ENCODE measurements around the gene AIG1. TPM values are rescaled to one million over a fixed set of nuclear protein-coding genes. Genes with fewer than 3 reads are reported as not detected.
"Not testable (repeated sequence)": the region's sequence is repeated elsewhere in the genome, so short reads cannot be mapped to it uniquely, and the experiment has no call there.

AIG1 gene
- total RNA-seq, 1 donor: 70.9 TPM

DNA sequence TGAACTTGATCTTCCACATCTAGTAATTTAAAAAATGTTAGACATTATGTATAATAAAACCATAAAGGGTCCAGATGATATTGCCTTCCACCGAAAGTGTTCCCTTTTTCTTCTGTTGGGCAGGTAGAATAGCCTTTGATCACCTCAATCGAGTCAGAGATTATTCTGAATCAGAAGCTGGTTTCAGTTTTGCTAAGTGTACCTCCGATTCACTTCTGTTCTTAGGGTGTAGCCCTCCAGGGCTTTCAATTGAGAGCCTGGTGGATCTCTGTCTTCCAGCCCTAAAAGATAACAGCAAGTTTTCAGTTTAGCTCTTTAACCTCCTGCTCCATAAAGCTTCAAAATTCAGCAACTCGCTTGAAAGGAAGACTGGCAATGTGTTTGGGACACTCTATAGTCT, 21.1 kb upstream of the AIG1 start:
- no peak overlapping the region for H3K4me3 ChIP-seq (ENCODE audit: insufficient read depth, low read length)
- no peaks in the 10 kb centered on the region for H4K20me1 ChIP-seq (ENCODE audit: insufficient read depth, low read length)
- no peak for DNase-seq (ENCODE audit: insufficient read length, low spot score, missing footprints)
- no peaks in the 10 kb centered on the region for H3K4me1 ChIP-seq (ENCODE audit: insufficient read depth, low read length)
- no peaks in the 10 kb centered on the region for H3K9me3 ChIP-seq (ENCODE audit: low read depth, low read length)
- no peaks in the 10 kb centered on the region for H3K79me2 ChIP-seq (ENCODE audit: insufficient read depth, low read length)
- H3K27ac ChIP-seq (ENCODE audit: low read depth, low read length): no peak overlapping the region
- H3K4me2 ChIP-seq (ENCODE audit: insufficient read depth, low read length): no peak overlapping the region
- no peaks in the 10 kb centered on the region for H3K27me3 ChIP-seq (ENCODE audit: insufficient read depth, low read length)
- H2AFZ ChIP-seq (ENCODE audit: low read length): no peak overlapping the region
- no peaks in the 10 kb centered on the region for H3K36me3 ChIP-seq (ENCODE audit: insufficient read depth, low read length)
- TF ChIP-seq, protein P1, sequence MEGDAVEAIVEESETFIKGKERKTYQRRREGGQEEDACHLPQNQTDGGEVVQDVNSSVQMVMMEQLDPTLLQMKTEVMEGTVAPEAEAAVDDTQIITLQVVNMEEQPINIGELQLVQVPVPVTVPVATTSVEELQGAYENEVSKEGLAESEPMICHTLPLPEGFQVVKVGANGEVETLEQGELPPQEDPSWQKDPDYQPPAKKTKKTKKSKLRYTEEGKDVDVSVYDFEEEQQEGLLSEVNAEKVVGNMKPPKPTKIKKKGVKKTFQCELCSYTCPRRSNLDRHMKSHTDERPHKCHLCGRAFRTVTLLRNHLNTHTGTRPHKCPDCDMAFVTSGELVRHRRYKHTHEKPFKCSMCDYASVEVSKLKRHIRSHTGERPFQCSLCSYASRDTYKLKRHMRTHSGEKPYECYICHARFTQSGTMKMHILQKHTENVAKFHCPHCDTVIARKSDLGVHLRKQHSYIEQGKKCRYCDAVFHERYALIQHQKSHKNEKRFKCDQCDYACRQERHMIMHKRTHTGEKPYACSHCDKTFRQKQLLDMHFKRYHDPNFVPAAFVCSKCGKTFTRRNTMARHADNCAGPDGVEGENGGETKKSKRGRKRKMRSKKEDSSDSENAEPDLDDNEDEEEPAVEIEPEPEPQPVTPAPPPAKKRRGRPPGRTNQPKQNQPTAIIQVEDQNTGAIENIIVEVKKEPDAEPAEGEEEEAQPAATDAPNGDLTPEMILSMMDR (IDR thresholded peaks at IDR 0.05; ENCODE audit: extremely low read depth, low read depth, low read length): no peak

DNA sequence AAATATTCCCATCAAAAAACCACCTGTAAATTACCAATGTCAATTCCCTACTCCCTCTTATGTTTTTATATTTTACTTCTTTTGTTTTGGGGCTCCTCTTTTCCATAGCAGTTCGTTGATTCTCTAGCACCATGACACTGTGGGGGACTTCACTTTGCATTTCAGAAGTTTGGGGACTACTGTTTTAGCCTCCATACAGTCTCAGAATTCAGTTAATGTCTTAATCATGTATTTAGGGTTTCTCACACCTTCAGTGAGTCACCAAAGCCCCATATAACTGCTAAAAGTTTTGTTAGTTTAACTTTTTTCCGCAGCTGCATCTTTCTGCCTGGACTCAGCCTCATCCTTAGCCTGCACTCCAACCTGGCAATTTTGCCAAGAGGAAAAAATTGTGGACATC, 20.7 kb upstream of the AIG1 start:
- Histone ChIP-seq H3K9me3 (ENCODE audit: low read depth, low read length) (no peaks in the 10 kb centered on the region), H3K27ac (ENCODE audit: low read depth, low read length) (no peak overlapping the region), H3K36me3 (ENCODE audit: insufficient read depth, low read length) (no peaks in the 10 kb centered on the region), H3K4me1 (ENCODE audit: insufficient read depth, low read length) (no peaks in the 10 kb centered on the region), H3K79me2 (ENCODE audit: insufficient read depth, low read length) (no peaks in the 10 kb centered on the region), H3K27me3 (ENCODE audit: insufficient read depth, low read length) (no peaks in the 10 kb centered on the region), H3K4me2 (ENCODE audit: insufficient read depth, low read length) (no peak overlapping the region), H3K4me3 (ENCODE audit: insufficient read depth, low read length) (no peak overlapping the region), H4K20me1 (ENCODE audit: insufficient read depth, low read length) (no peaks in the 10 kb centered on the region), H2AFZ (ENCODE audit: low read length) (no peak overlapping the region)
- DNase-seq (ENCODE audit: insufficient read length, low spot score, missing footprints): no peak
- TF ChIP-seq, protein P1 (IDR thresholded peaks at IDR 0.05; ENCODE audit: extremely low read depth, low read depth, low read length): no peak

DNA sequence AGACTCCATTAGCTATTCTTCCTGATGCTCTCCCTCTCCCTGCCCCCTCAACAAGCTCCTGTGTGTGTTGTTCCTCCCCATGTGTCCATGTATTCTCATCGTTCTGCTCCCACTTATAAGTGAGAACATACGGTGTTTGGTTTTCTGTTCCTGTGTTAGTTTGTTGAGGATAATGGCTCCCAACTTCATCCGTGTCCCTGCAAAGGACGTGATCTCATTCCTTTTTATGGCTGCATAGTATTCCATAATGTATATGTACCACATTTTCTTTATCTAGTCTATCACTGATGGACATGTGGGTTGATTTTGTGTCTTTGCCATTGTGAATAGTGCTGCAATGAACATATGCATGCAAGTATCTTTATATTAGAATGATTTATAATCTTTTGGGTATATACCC, 16.3 kb upstream of the AIG1 start:
- H3K27me3 ChIP-seq (ENCODE audit: insufficient read depth, low read length); DNase-seq (ENCODE audit: insufficient read length, low spot score, missing footprints); H3K4me3 ChIP-seq (ENCODE audit: insufficient read depth, low read length); H3K4me1 ChIP-seq (ENCODE audit: insufficient read depth, low read length); H3K4me2 ChIP-seq (ENCODE audit: insufficient read depth, low read length); H4K20me1 ChIP-seq (ENCODE audit: insufficient read depth, low read length); H3K27ac ChIP-seq (ENCODE audit: low read depth, low read length); H3K9me3 ChIP-seq (ENCODE audit: low read depth, low read length); H3K79me2 ChIP-seq (ENCODE audit: insufficient read depth, low read length); H2AFZ ChIP-seq (ENCODE audit: low read length); H3K36me3 ChIP-seq (ENCODE audit: insufficient read depth, low read length): not testable (repeated sequence)

DNA sequence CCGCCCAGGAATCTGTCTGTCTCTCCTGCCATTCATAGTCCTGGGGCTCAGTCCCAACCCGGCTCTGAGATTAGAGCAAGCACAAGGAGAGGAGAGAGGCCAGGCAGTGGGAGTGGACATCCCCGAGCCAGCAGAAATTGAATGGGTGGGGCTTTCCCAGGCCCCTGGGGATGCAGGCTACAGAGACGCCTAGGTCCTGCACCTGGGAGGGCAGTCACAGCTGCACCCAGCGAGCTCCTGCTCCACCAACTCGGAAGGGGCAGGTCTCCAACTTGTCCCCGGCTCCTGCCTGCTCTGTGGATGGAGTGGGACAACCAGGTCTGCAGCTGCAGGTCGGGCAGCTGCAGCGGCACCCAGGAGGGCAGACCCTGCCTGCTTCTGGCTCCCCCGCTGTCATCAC, 11.1 kb upstream of the AIG1 start:
- Histone ChIP-seq H3K27me3 (ENCODE audit: insufficient read depth, low read length) (no peaks in the 10 kb centered on the region), H3K4me3 (ENCODE audit: insufficient read depth, low read length) (no peak overlapping the region), H3K27ac (ENCODE audit: low read depth, low read length) (no peak overlapping the region), H4K20me1 (ENCODE audit: insufficient read depth, low read length) (no peaks in the 10 kb centered on the region), H2AFZ (ENCODE audit: low read length) (no peak overlapping the region), H3K9me3 (ENCODE audit: low read depth, low read length) (no peaks in the 10 kb centered on the region), H3K79me2 (ENCODE audit: insufficient read depth, low read length) (no peaks in the 10 kb centered on the region), H3K4me2 (ENCODE audit: insufficient read depth, low read length) (no peak overlapping the region), H3K36me3 (ENCODE audit: insufficient read depth, low read length) (no peaks in the 10 kb centered on the region), H3K4me1 (ENCODE audit: insufficient read depth, low read length) (no peaks in the 10 kb centered on the region)
- TF ChIP-seq, protein P1 (IDR thresholded peaks at IDR 0.05; ENCODE audit: extremely low read depth, low read depth, low read length): no peak
- DNase-seq (ENCODE audit: insufficient read length, low spot score, missing footprints): no peak

DNA sequence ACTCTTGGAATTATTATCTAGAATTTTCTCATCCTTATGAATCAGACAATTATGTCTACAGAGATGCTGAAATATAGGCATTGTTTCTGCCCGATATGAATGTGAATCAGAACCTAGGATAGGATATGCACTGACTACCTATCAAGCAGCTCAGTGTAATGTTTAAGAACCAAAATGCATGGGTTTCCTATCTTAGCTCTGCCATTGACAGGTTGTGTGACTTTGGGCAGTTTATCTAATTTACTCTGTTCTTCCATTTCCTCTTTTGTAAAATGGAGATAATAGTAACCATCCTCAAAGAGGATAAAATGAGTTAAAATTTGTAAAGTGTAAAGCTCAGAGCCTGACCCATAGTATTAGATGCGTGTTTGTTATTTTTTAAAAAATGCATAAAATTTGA, 10.2 kb upstream of the AIG1 start:
- H3K9me3 ChIP-seq (ENCODE audit: low read depth, low read length): no peaks in the 10 kb centered on the region
- H3K79me2 ChIP-seq (ENCODE audit: insufficient read depth, low read length): no peaks in the 10 kb centered on the region
- no peak overlapping the region for H2AFZ ChIP-seq (ENCODE audit: low read length)
- no peak overlapping the region for H3K4me3 ChIP-seq (ENCODE audit: insufficient read depth, low read length)
- TF ChIP-seq, protein P1 (IDR thresholded peaks at IDR 0.05; ENCODE audit: extremely low read depth, low read depth, low read length): no peak
- no peaks in the 10 kb centered on the region for H3K36me3 ChIP-seq (ENCODE audit: insufficient read depth, low read length)
- no peaks in the 10 kb centered on the region for H3K4me1 ChIP-seq (ENCODE audit: insufficient read depth, low read length)
- no peak for DNase-seq (ENCODE audit: insufficient read length, low spot score, missing footprints)
- no peak overlapping the region for H3K4me2 ChIP-seq (ENCODE audit: insufficient read depth, low read length)
- no peaks in the 10 kb centered on the region for H3K27me3 ChIP-seq (ENCODE audit: insufficient read depth, low read length)
- no peak overlapping the region for H3K27ac ChIP-seq (ENCODE audit: low read depth, low read length)
- H4K20me1 ChIP-seq (ENCODE audit: insufficient read depth, low read length): no peaks in the 10 kb centered on the region
